IMR-90 (cell line): ENCODE measurements around the gene RAD18. TPM values are rescaled to one million over a fixed set of nuclear protein-coding genes. Genes with fewer than 3 reads are reported as not detected.

Experiments used
- ATAC-seq: fragments of 200-7000 bp; cut with Tn5 transposase; 2 replicates; pipeline ENCODE4 v1.9.1; 2020; ENCODE audit warnings: low read depth, mild to moderate bottlenecking, moderate library complexity
- BruUV-seq: library from RNA; stranded (reverse); fragments of 400-500 nt; replicated peaks from 2 replicates; lab custom pipeline; 2021; lab: Mats Ljungman, UMichigan
- CTCF ChIA-PET: fragments of 300-600 bp; formaldehyde crosslinking; extraction: SDS; loops from one replicate; lab custom pipeline; 2021; ENCODE audit warnings: antibody characterized with exemption; lab: Yijun Ruan, JAX
- POLR2A ChIA-PET: fragments of 300-600 bp; sonication (Branson Sonifier 250); formaldehyde crosslinking; loops from one replicate; lab custom pipeline; 2022; ENCODE audit warnings: antibody characterized with exemption; ENCODE audit not compliant: unreplicated experiment; lab: Charles Lee
- DNase-seq: peaks from one replicate; pipeline ENCODE4 v3.0.0; 2013
- H2AFZ ChIP-seq: replicated peaks from 2 replicates; pipeline ENCODE3; 2013; ENCODE audit warnings: low read length, mild to moderate bottlenecking; ENCODE audit not compliant: poor library complexity
- H2AK5ac ChIP-seq: 2 replicates; pipeline ENCODE4 v1.6.1; 2013; ENCODE audit warnings: low read depth, low read length, inconsistent platforms
- H2AK9ac ChIP-seq: replicated peaks from 2 replicates; pipeline ENCODE3; 2013; ENCODE audit warnings: mild to moderate bottlenecking, low read depth, low read length, moderate library complexity; ENCODE audit not compliant: poor library complexity
- H2BK120ac ChIP-seq: 2 replicates; pipeline ENCODE4 v1.6.1; 2013; ENCODE audit warnings: low read depth, low read length, inconsistent platforms
- H2BK15ac ChIP-seq: 3 replicates; pipeline ENCODE4 v1.6.1; 2013; ENCODE audit warnings: low read depth, low read length, inconsistent platforms
- H2BK20ac ChIP-seq: 2 replicates; pipeline ENCODE4 v1.6.1; 2013; ENCODE audit warnings: low read depth, mild to moderate bottlenecking, inconsistent platforms, low read length, moderate library complexity
- H2BK5ac ChIP-seq: 2 replicates; pipeline ENCODE4 v1.6.1; 2013; ENCODE audit warnings: mild to moderate bottlenecking, low read depth, low read length, inconsistent platforms; ENCODE audit not compliant: poor library complexity, severe bottlenecking
- H3K14ac ChIP-seq: replicated peaks from 2 replicates; pipeline ENCODE4 v1.6.1; 2013; ENCODE audit warnings: low read depth, low read length, inconsistent platforms
- H3K18ac ChIP-seq: 2 replicates; pipeline ENCODE4 v1.6.1; 2013; ENCODE audit warnings: low read depth, low read length, control low read depth
- H3K23ac ChIP-seq: 2 replicates; pipeline ENCODE4 v1.6.1; 2013; ENCODE audit warnings: low read depth, low read length, inconsistent platforms
- H3K27ac ChIP-seq: 2 replicates; pipeline ENCODE4 v1.5.1; 2013; ENCODE audit warnings: mild to moderate bottlenecking, control low read depth, low read length; ENCODE audit not compliant: insufficient read depth
- H3K27me3 ChIP-seq: 2 replicates; pipeline ENCODE4 v1.6.1; 2013; ENCODE audit warnings: low read length; ENCODE audit not compliant: control insufficient read depth, insufficient read depth
- H3K36me3 ChIP-seq: 2 replicates; pipeline ENCODE4 v1.6.1; 2013; ENCODE audit warnings: low read length, mixed read lengths; ENCODE audit not compliant: control insufficient read depth, insufficient read depth
- H3K4ac ChIP-seq: 2 replicates; pipeline ENCODE4 v1.6.1; 2013; ENCODE audit warnings: low read depth, low read length, inconsistent platforms
- H3K4me1 ChIP-seq: 2 replicates; pipeline ENCODE4 v1.6.1; 2013; ENCODE audit warnings: low read length, mixed read lengths; ENCODE audit not compliant: control insufficient read depth, insufficient read depth
- H3K4me2 ChIP-seq: 2 replicates; pipeline ENCODE4 v1.6.1; 2013; ENCODE audit warnings: low read depth, mild to moderate bottlenecking, control low read depth, low read length, moderate library complexity
- H3K4me3 ChIP-seq: 2 replicates; pipeline ENCODE4 v1.5.1; 2013; ENCODE audit warnings: low read depth, mild to moderate bottlenecking, control low read depth, low read length, moderate library complexity; ENCODE audit not compliant: insufficient read depth
- H3K56ac ChIP-seq: 2 replicates; pipeline ENCODE4 v1.6.1; 2013; ENCODE audit warnings: low read length, inconsistent platforms; ENCODE audit not compliant: insufficient read depth; ENCODE audit errors: extremely low read depth
- H3K79me1 ChIP-seq, 2 experiments: 2 replicates each; pipeline ENCODE4 v1.6.1; 2013; ENCODE audit warnings: low read length in 2 of 2, inconsistent platforms in 1 of 2, low read depth in 1 of 2
- H3K9ac ChIP-seq: 2 replicates; pipeline ENCODE4 v1.6.1; 2013; ENCODE audit warnings: low read depth, low read length, control low read depth
- H3K9me1 ChIP-seq: 2 replicates; pipeline ENCODE4 v1.6.1; 2013; ENCODE audit warnings: low read length, inconsistent platforms; ENCODE audit not compliant: insufficient read depth
- H3K9me3 ChIP-seq: 2 replicates; pipeline ENCODE4 v1.6.1; 2013; ENCODE audit warnings: low read length; ENCODE audit not compliant: control insufficient read depth, insufficient read depth
- H4K20me1 ChIP-seq: 2 replicates; pipeline ENCODE4 v1.6.1; 2013; ENCODE audit warnings: low read length, inconsistent platforms; ENCODE audit not compliant: insufficient read depth
- H4K5ac ChIP-seq: 2 replicates; pipeline ENCODE4 v1.6.1; 2013; ENCODE audit warnings: mild to moderate bottlenecking, low read depth, low read length, control low read depth
- H4K8ac ChIP-seq, 2 experiments: 2 replicates each; pipeline ENCODE4 v1.6.1; 2013; ENCODE audit warnings: low read depth in 2 of 2, low read length in 2 of 2, control low read depth in 1 of 2, inconsistent platforms in 1 of 2
- H4K91ac ChIP-seq: 2 replicates; pipeline ENCODE4 v1.6.1; 2013; ENCODE audit warnings: low read depth, low read length, inconsistent platforms; ENCODE audit not compliant: insufficient read depth
- BHLHE40 ChIP-seq: fragments of 150-350 bp; IDR thresholded peaks from 2 replicates; pipeline ENCODE4 v1.6.1; 2016; ENCODE audit warnings: mild to moderate bottlenecking, low read depth, low read length
- CEBPB ChIP-seq: IDR thresholded peaks from 2 replicates; pipeline ENCODE4 v1.6.1; 2012; ENCODE audit warnings: low read depth, low read length, improper control_type of control experiment
- CHD1 ChIP-seq: IDR thresholded peaks from 2 replicates; pipeline ENCODE4 v1.6.1; 2012; ENCODE audit warnings: low read depth, low read length, improper control_type of control experiment
- FOS ChIP-seq: fragments of 150-350 bp; IDR thresholded peaks from 2 replicates; pipeline ENCODE4 v1.6.1; 2016; ENCODE audit warnings: low read depth, low read length
- MAFK ChIP-seq: IDR thresholded peaks from 2 replicates; pipeline ENCODE4 v1.6.1; 2012; ENCODE audit warnings: low read depth, low read length, improper control_type of control experiment
- MAZ ChIP-seq: IDR thresholded peaks from 2 replicates; pipeline ENCODE4 v1.6.1; 2012; ENCODE audit warnings: low read depth, mild to moderate bottlenecking, low read length, improper control_type of control experiment, moderate library complexity, borderline replicate concordance
- MXI1 ChIP-seq: IDR thresholded peaks from 2 replicates; pipeline ENCODE4 v1.6.1; 2012; ENCODE audit warnings: low read depth, mild to moderate bottlenecking, low read length, moderate library complexity, borderline replicate concordance
- NFE2L2 ChIP-seq: fragments of 150-350 bp; IDR thresholded peaks from 2 replicates; pipeline ENCODE4 v1.6.1; 2016; ENCODE audit warnings: low read depth, mild to moderate bottlenecking, low read length
- POLR2A ChIP-seq: IDR thresholded peaks from 2 replicates; pipeline ENCODE4 v1.6.1; 2012; ENCODE audit warnings: mild to moderate bottlenecking, low read depth, low read length
- RAD21 ChIP-seq: IDR thresholded peaks from 2 replicates; pipeline ENCODE4 v1.6.1; 2012; ENCODE audit warnings: low read length, improper control_type of control experiment
- RCOR1 ChIP-seq: IDR thresholded peaks from 2 replicates; pipeline ENCODE4 v1.6.1; 2012; ENCODE audit warnings: mild to moderate bottlenecking, low read length, improper control_type of control experiment; ENCODE audit not compliant: insufficient replicate concordance
- RFX5 ChIP-seq: IDR thresholded peaks from 2 replicates; pipeline ENCODE4 v1.8.0; 2012; ENCODE audit warnings: low read depth, mild to moderate bottlenecking, low read length, moderate library complexity
- SMC3 ChIP-seq: fragments of 150-350 bp; IDR thresholded peaks from 2 replicates; pipeline ENCODE4 v1.6.1; 2016; ENCODE audit warnings: low read depth, mild to moderate bottlenecking, antibody characterized with exemption, low read length, moderate library complexity
- WGBS, 2 experiments: methylation state at CpG; one replicate each; pipeline versions ENCODE4 v1.1.5 to v1.1.7; 2013; ENCODE audit warnings: missing lambda C conversion rate in 2 of 2; ENCODE audit not compliant: insufficient read length in 1 of 2; ENCODE audit errors: extremely low coverage in 2 of 2; 5-methylcytosine and 5-hydroxymethylcytosine counted together
- dilution Hi-C: fragments of 300-500 bp; cut with HindIII; formaldehyde crosslinking; loops from one replicate; pipeline ENCODE4 v1.14.3; 2018; ENCODE audit warnings: low sequenced_read_pairs; ENCODE audit not compliant: unreplicated experiment
- in situ Hi-C: fragments of 300-500 bp; cut with MboI; formaldehyde crosslinking; loops from 3 replicates; pipeline ENCODE4 v1.14.3; 2019; ENCODE audit warnings: low sequenced_read_pairs, inconsistent platforms, mixed read lengths
- intact Hi-C: fragments of 100-400 bp; cut with micrococcal nuclease; formaldehyde crosslinking; loops from 2 replicates; pipeline ENCODE4 v1.10.0; 2022
- polyA plus RNA-seq, 3 experiments: library from polyadenylated mRNA; depleted of rRNA; stranded (reverse); fragments of >200 nt; gene quantifications; 2 replicates each; pipeline ENCODE4 v1.2.3, GENCODE V29; 2012; ENCODE audit warnings: low replicate concordance in 1 of 3
- total RNA-seq: library from RNA; depleted of rRNA; stranded (reverse); fragments of >200 nt; gene quantifications from 2 replicates; pipeline ENCODE4 v1.2.3, GENCODE V29; 2012
- TF ChIP-seq, protein P1 (sequence below): conservative IDR thresholded peaks from 2 replicates; pipeline ENCODE4 v1.5.1; 2012; ENCODE audit warnings: mild to moderate bottlenecking, low read depth, low read length, improper control_type of control experiment
- TF ChIP-seq, protein P2 (sequence below): fragments of 150-350 bp; IDR thresholded peaks from 2 replicates; pipeline ENCODE4 v1.6.1; 2017; ENCODE audit warnings: mild to moderate bottlenecking, antibody characterized with exemption, low read length, low read depth
- TF ChIP-seq, protein P3 (sequence below): fragments of 150-350 bp; IDR thresholded peaks from 2 replicates; pipeline ENCODE4 v1.6.1; 2016; ENCODE audit warnings: low read depth, mild to moderate bottlenecking, low read length, moderate library complexity, borderline replicate concordance

RAD18 gene
- total and polyA plus RNA-seq, 2 of the 4 experiments (the other 2 are of a cell fraction), result 8.2 to 17.2 TPM

DNA sequence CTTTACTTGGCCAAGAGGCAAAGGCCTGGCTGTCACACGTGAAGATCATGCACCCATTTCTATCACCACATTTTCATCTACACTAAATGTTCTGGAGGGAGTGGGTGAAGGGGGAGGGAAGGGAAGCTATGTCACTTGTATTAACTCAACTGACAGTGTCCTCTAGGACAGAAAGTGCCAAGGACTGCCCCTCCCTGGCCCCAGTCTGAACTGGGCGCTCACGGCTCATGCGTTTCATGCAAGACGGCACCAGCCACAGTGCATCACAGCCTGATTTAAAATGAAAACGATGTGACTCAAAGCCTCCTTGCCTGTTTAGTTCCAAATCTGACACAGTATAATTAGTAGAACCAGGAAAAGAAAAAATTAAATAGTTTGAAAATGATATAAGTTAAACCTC, 20.8 kb upstream of the RAD18 start:
- no TSS peak for BruUV-seq
- in situ Hi-C loops (no loop called here), intact Hi-C loops (no loop called here), dilution Hi-C loops (no loop called here)
- Histone ChIP-seq H3K56ac (no peak overlapping the region), H2BK120ac (no peak overlapping the region), H2AK5ac (no peak overlapping the region), H2AFZ (no peak overlapping the region), H4K91ac (no peak overlapping the region), H3K27me3 (peaks cover 5% of the 10 kb centered on the region), H3K14ac (no peak overlapping the region), H3K9me3 (peaks cover 4% of the 10 kb centered on the region; the same call in 1 of the 2 replicates), H3K9ac (no peak overlapping the region), H3K23ac (no peak overlapping the region), H4K20me1 (no peaks in the 10 kb centered on the region), H3K18ac (no peak overlapping the region), H3K4ac (no peak overlapping the region), H2BK15ac (no peak overlapping the region), H3K79me1 (no peaks in the 10 kb centered on the region), H3K36me3 (no peaks in the 10 kb centered on the region), H2BK20ac (no peak overlapping the region), H2BK5ac (no peak overlapping the region), H3K4me3 (no peak overlapping the region), H2AK9ac (no peak overlapping the region), H4K8ac (no peak overlapping the region), H4K5ac (no peak overlapping the region), H3K27ac (no peak overlapping the region), H3K9me1 (no peaks in the 10 kb centered on the region), H3K4me1 (no peaks in the 10 kb centered on the region), H3K4me2 (no peak overlapping the region)
- ChIA-PET POLR2A (no interaction called here), CTCF (interaction anchor here (1.5 kb wide), 1 partner anchor 214 kb away, joined by 3 read pairs; the partner anchor contains the start of gene OXTR)
- 90% methylated on average over 2 of the region's 6 CpGs; no CpG with 5 or more reads in 1 of the 2 experiments for WGBS, 2 experiments
- ATAC-seq, result no peak
- TF ChIP-seq FOS (no peak), NFE2L2 (no peak), RAD21 (no peak), POLR2A (no peak), CEBPB (no peak), RFX5 (no peak), BHLHE40 (no peak), MXI1 (no peak), MAFK (no peak), CHD1 (no peak), SMC3 (no peak), MAZ (no peak), RCOR1 (no peak)
- TF ChIP-seq, protein P1, sequence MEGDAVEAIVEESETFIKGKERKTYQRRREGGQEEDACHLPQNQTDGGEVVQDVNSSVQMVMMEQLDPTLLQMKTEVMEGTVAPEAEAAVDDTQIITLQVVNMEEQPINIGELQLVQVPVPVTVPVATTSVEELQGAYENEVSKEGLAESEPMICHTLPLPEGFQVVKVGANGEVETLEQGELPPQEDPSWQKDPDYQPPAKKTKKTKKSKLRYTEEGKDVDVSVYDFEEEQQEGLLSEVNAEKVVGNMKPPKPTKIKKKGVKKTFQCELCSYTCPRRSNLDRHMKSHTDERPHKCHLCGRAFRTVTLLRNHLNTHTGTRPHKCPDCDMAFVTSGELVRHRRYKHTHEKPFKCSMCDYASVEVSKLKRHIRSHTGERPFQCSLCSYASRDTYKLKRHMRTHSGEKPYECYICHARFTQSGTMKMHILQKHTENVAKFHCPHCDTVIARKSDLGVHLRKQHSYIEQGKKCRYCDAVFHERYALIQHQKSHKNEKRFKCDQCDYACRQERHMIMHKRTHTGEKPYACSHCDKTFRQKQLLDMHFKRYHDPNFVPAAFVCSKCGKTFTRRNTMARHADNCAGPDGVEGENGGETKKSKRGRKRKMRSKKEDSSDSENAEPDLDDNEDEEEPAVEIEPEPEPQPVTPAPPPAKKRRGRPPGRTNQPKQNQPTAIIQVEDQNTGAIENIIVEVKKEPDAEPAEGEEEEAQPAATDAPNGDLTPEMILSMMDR, result no peak
- TF ChIP-seq, protein P2, sequence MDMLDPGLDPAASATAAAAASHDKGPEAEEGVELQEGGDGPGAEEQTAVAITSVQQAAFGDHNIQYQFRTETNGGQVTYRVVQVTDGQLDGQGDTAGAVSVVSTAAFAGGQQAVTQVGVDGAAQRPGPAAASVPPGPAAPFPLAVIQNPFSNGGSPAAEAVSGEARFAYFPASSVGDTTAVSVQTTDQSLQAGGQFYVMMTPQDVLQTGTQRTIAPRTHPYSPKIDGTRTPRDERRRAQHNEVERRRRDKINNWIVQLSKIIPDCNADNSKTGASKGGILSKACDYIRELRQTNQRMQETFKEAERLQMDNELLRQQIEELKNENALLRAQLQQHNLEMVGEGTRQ, result no peak
- TF ChIP-seq, protein P3, sequence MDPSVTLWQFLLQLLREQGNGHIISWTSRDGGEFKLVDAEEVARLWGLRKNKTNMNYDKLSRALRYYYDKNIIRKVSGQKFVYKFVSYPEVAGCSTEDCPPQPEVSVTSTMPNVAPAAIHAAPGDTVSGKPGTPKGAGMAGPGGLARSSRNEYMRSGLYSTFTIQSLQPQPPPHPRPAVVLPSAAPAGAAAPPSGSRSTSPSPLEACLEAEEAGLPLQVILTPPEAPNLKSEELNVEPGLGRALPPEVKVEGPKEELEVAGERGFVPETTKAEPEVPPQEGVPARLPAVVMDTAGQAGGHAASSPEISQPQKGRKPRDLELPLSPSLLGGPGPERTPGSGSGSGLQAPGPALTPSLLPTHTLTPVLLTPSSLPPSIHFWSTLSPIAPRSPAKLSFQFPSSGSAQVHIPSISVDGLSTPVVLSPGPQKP, result no peak
- DNase-seq, result no peak
